ENCODE measurements around the gene PET117.
"Not testable (repeated sequence)": the region's sequence is repeated elsewhere in the genome, so short reads cannot be mapped to it uniquely, and the experiment has no call there.

PET117 gene

GRCh38 chr20:18137412-18138265, at the start of gene PET117, which contains the start of gene KAT14:
Gene PET117 (plus strand): TSS chr20:18137863. CDS start chr20:18137956, 93 bp downstream.
Gene KAT14 (plus strand): TSS chr20:18137863. CDS start chr20:18142661, 4,798 bp downstream.
- peak within 1 kb of the TSS; percentile 91 for H3K27ac ChIP-seq
- no peak for TF ChIP-seq CTCF (conservative IDR thresholded peaks at IDR 0.05)
- peak; percentile 95 for TF ChIP-seq ZFX (IDR thresholded peaks at IDR 0.05)

- not testable (repeated sequence) for H3K27ac ChIP-seq
Measured at GRCh38 chr20:18088298-18088697, 49.4 kb upstream of the PET117 start.

- H3K27ac ChIP-seq: not testable (repeated sequence)
Measured at GRCh38 chr20:18088841-18089240, 48.8 kb upstream of the PET117 start.

GRCh38 chr20:18090044-18090443, 47.6 kb upstream of the PET117 start:
- no peak for TF ChIP-seq ZFX (IDR thresholded peaks at IDR 0.05)
- no peak for TF ChIP-seq CTCF (conservative IDR thresholded peaks at IDR 0.05)
- no peak overlapping the region for H3K27ac ChIP-seq

GRCh38 chr20:18090477-18090876, 47.2 kb upstream of the PET117 start:
- no peak overlapping the region for H3K27ac ChIP-seq
- no peak for TF ChIP-seq ZFX (IDR thresholded peaks at IDR 0.05)
- no peak for TF ChIP-seq CTCF (conservative IDR thresholded peaks at IDR 0.05)

- H3K27ac ChIP-seq: no peak overlapping the region
- TF ChIP-seq ZFX (IDR thresholded peaks at IDR 0.05) (no peak), CTCF (conservative IDR thresholded peaks at IDR 0.05) (no peak)
Measured at GRCh38 chr20:18091623-18092022, 46.0 kb upstream of the PET117 start.

- TF ChIP-seq CTCF (conservative IDR thresholded peaks at IDR 0.05) (no peak), ZFX (IDR thresholded peaks at IDR 0.05) (no peak)
- H3K27ac ChIP-seq: no peak overlapping the region
Measured at GRCh38 chr20:18092890-18093289, 44.8 kb upstream of the PET117 start.

GRCh38 chr20:18093388-18093787, 44.3 kb upstream of the PET117 start:
- no peak overlapping the region for H3K27ac ChIP-seq
- TF ChIP-seq CTCF (conservative IDR thresholded peaks at IDR 0.05): no peak
- TF ChIP-seq ZFX (IDR thresholded peaks at IDR 0.05): no peak
